HG02870 (cell line): Measurements from ENCODE around the gene OBP2B.
"Not testable (repeated sequence)": the region's sequence is repeated elsewhere in the genome, so short reads cannot be mapped to it uniquely, and the experiment has no call there.

Experiments used
- ATAC-seq: cut with Tn5 transposase; IDR thresholded peaks from one replicate; pipeline ENCODE4 v1.9.1; 2021; ENCODE audit warnings: mild to moderate bottlenecking, moderate library complexity; ENCODE audit not compliant: unreplicated experiment

Gene OBP2B

GRCh38 chr9:133238851-133239532 is 29.9 kb upstream of the OBP2B start:
- no peak for ATAC-seq

GRCh38 chr9:133238272-133238850 is 29.3 kb upstream of the OBP2B start:
- ATAC-seq = no peak

GRCh38 chr9:133237035-133237731 is 28.1 kb upstream of the OBP2B start:
- no peak for ATAC-seq

GRCh38 chr9:133236291-133237034 is 27.4 kb upstream of the OBP2B start:
- ATAC-seq = not testable (repeated sequence)

- ATAC-seq = no peak
Observed at GRCh38 chr9:133235549-133236222, 26.6 kb upstream of the OBP2B start.

- ATAC-seq = no peak
Observed at GRCh38 chr9:133234577-133235322, 25.7 kb upstream of the OBP2B start.

GRCh38 chr9:133233681-133234432 is 24.8 kb upstream of the OBP2B start:
- no peak for ATAC-seq

- ATAC-seq = not testable (repeated sequence)
Observed at GRCh38 chr9:133231934-133232568, 23.0 kb upstream of the OBP2B start.

- not testable (repeated sequence) for ATAC-seq
Observed at GRCh38 chr9:133230514-133230913, 21.5 kb upstream of the OBP2B start.

- no peak for ATAC-seq
Observed at GRCh38 chr9:133230093-133230492, 21.0 kb upstream of the OBP2B start.

GRCh38 chr9:133228474-133229193 is 19.6 kb upstream of the OBP2B start:
- not testable (repeated sequence) for ATAC-seq

GRCh38 chr9:133227996-133228395 is 18.9 kb upstream of the OBP2B start:
- ATAC-seq = not testable (repeated sequence)

GRCh38 chr9:133227242-133227860 is 18.3 kb upstream of the OBP2B start:
- ATAC-seq = no peak

- no peak for ATAC-seq
Observed at GRCh38 chr9:133226219-133227171, 17.4 kb upstream of the OBP2B start.

- ATAC-seq = no peak
Observed at GRCh38 chr9:133225171-133226011, 16.3 kb upstream of the OBP2B start.

- ATAC-seq = no peak
Observed at GRCh38 chr9:133224762-133225161, 15.7 kb upstream of the OBP2B start.
